Osteocyte (in vitro differentiated cells): Measurements from ENCODE around the gene TPH1. TPM values are rescaled to one million over a fixed set of nuclear protein-coding genes. Genes with fewer than 3 reads are reported as not detected.
A peak's percentile ranks its signal among the peaks of the same experiment; 100 is the strongest.

Source experiments
- DNase-seq: peaks from one replicate; pipeline ENCODE4 v3.0.0; 2021; ENCODE audit warnings: mixed read lengths; ENCODE audit not compliant: unreplicated experiment; ENCODE audit errors: extremely low spot score
- H3K27ac Mint-ChIP-seq: one replicate; pipeline ENCODE4 v1.8.0; 2021; ENCODE audit warnings: mild to moderate bottlenecking, mixed read lengths; ENCODE audit not compliant: unreplicated experiment
- H3K27me3 Mint-ChIP-seq: one replicate; pipeline ENCODE4 v1.8.0; 2021; ENCODE audit warnings: mixed read lengths; ENCODE audit not compliant: unreplicated experiment
- H3K36me3 Mint-ChIP-seq: one replicate; pipeline ENCODE4 v1.8.0; 2021; ENCODE audit warnings: mixed read lengths; ENCODE audit not compliant: unreplicated experiment
- H3K4me1 Mint-ChIP-seq: one replicate; pipeline ENCODE4 v1.8.0; 2021; ENCODE audit warnings: mixed read lengths; ENCODE audit not compliant: unreplicated experiment
- H3K4me3 Mint-ChIP-seq: one replicate; pipeline ENCODE4 v1.8.0; 2021; ENCODE audit warnings: mild to moderate bottlenecking, moderate library complexity, mixed read lengths; ENCODE audit not compliant: unreplicated experiment
- H3K9me3 Mint-ChIP-seq: one replicate; pipeline ENCODE4 v1.8.0; 2021; ENCODE audit warnings: mixed read lengths; ENCODE audit not compliant: unreplicated experiment
- CTCF ChIP-seq: fragments of 200-600 bp; sonication (generic); IDR thresholded peaks from 2 replicates; pipeline ENCODE4 v1.5.0; 2021; ENCODE audit warnings: antibody characterized with exemption, mild to moderate bottlenecking, moderate library complexity
- total RNA-seq: library from RNA; stranded (reverse); gene quantifications from 2 replicates; pipeline ENCODE4 v1.2.1, GENCODE V29; 2021

The TPH1 gene
- total RNA-seq, 1 donor from 2014 or later, result 0.11 TPM

GRCh38 chr11:18011633-18012032, 34.4 kb downstream of the TPH1 start:
- TF ChIP-seq CTCF, result no peak
- DNase-seq, result no peak
- H3K36me3 Mint-ChIP-seq, result peaks cover 2% of the 10 kb centered on the region
- peak overlapping the region; percentile 98 for H3K4me3 Mint-ChIP-seq
- peaks cover 18% of the 10 kb centered on the region for H3K27me3 Mint-ChIP-seq
- no peaks in the 10 kb centered on the region for H3K9me3 Mint-ChIP-seq
- H3K4me1 Mint-ChIP-seq, result peaks cover 18% of the 10 kb centered on the region
- peak overlapping the region; percentile 52 for H3K27ac Mint-ChIP-seq

- no peak overlapping the region for H3K27ac Mint-ChIP-seq
- peaks cover 14% of the 10 kb centered on the region for H3K27me3 Mint-ChIP-seq
- no peak overlapping the region for H3K4me3 Mint-ChIP-seq
- DNase-seq, result no peak
- H3K9me3 Mint-ChIP-seq, result no peaks in the 10 kb centered on the region
- H3K36me3 Mint-ChIP-seq, result peaks cover 5% of the 10 kb centered on the region
- no peak for TF ChIP-seq CTCF
- H3K4me1 Mint-ChIP-seq, result peaks cover 18% of the 10 kb centered on the region
Observed at GRCh38 chr11:18010977-18011586, 35.0 kb downstream of the TPH1 start.

- no peak for TF ChIP-seq CTCF
- no peak overlapping the region for H3K4me3 Mint-ChIP-seq
- DNase-seq, result no peak
Observed at GRCh38 chr11:18010121-18010670, 35.9 kb downstream of the TPH1 start.

GRCh38 chr11:18005376-18006129, 40.5 kb downstream of the TPH1 start:
- no peak for TF ChIP-seq CTCF
- no peaks in the 10 kb centered on the region for H3K9me3 Mint-ChIP-seq
- H3K4me1 Mint-ChIP-seq, result peaks cover 3% of the 10 kb centered on the region
- H3K36me3 Mint-ChIP-seq, result peaks cover 31% of the 10 kb centered on the region
- no peak overlapping the region for H3K27ac Mint-ChIP-seq
- H3K4me3 Mint-ChIP-seq, result no peak overlapping the region
- no peak for DNase-seq
- no peaks in the 10 kb centered on the region for H3K27me3 Mint-ChIP-seq

More at GRCh38 chr11:18010121-18010670, 35.9 kb downstream of the TPH1 start:
- no peak overlapping the region for H3K27ac Mint-ChIP-seq
- H3K4me1 Mint-ChIP-seq, result peaks cover 18% of the 10 kb centered on the region
- peaks cover 12% of the 10 kb centered on the region for H3K36me3 Mint-ChIP-seq
- peaks cover 8% of the 10 kb centered on the region for H3K27me3 Mint-ChIP-seq
- no peaks in the 10 kb centered on the region for H3K9me3 Mint-ChIP-seq

GRCh38 chr11:18001191-18001590, 44.9 kb downstream of the TPH1 start:
- H3K36me3 Mint-ChIP-seq, result peaks cover 39% of the 10 kb centered on the region
- no peak for DNase-seq
- H3K4me1 Mint-ChIP-seq, result peaks cover 3% of the 10 kb centered on the region
- H3K4me3 Mint-ChIP-seq, result no peak overlapping the region
- H3K9me3 Mint-ChIP-seq, result no peaks in the 10 kb centered on the region
- no peak for TF ChIP-seq CTCF
- no peaks in the 10 kb centered on the region for H3K27me3 Mint-ChIP-seq
- no peak overlapping the region for H3K27ac Mint-ChIP-seq
